Activated naive CD4-positive, alpha-beta T cell treated with anti-CD3 and anti-CD28 coated beads for 36 hours (primary cell): ENCODE results near the gene KCNQ2. TPM values are rescaled to one million over a fixed set of nuclear protein-coding genes. Genes with fewer than 3 reads are reported as not detected.
A peak's percentile ranks its signal among the peaks of the same experiment; 100 is the strongest.

Experiments
- CTCF ChIA-PET: fragments of 350-600 bp; sonication (Branson Sonifier 250); formaldehyde crosslinking; loops from one replicate; lab custom pipeline; 2021; ENCODE audit warnings: antibody characterized with exemption; lab: Charles Lee
- DNase-seq: peaks from one replicate; pipeline ENCODE4 v3.0.0-alpha.2; 2020
- H3K27ac Mint-ChIP-seq: one replicate; pipeline ENCODE4 v1.8.0; 2021; ENCODE audit warnings: mild to moderate bottlenecking, mixed read lengths
- H3K27me3 Mint-ChIP-seq: one replicate; pipeline ENCODE4 v1.8.0; 2021; ENCODE audit warnings: low read depth, mixed read lengths
- H3K36me3 Mint-ChIP-seq: one replicate; pipeline ENCODE4 v1.8.0; 2021; ENCODE audit warnings: low read depth, mixed read lengths
- H3K4me1 Mint-ChIP-seq: one replicate; pipeline ENCODE4 v1.8.0; 2021; ENCODE audit warnings: low read depth, mixed read lengths
- H3K4me3 Mint-ChIP-seq: one replicate; pipeline ENCODE4 v1.8.0; 2021; ENCODE audit warnings: mild to moderate bottlenecking, moderate library complexity, mixed read lengths
- H3K9me3 Mint-ChIP-seq: one replicate; pipeline ENCODE4 v1.8.0; 2021; ENCODE audit warnings: mixed read lengths
- intact Hi-C: fragments of 100-400 bp; cut with micrococcal nuclease; formaldehyde crosslinking; loops from one replicate; pipeline ENCODE4 v1.15.1; 2023
- total RNA-seq, 2 experiments: library from RNA; stranded (reverse); gene quantifications; one replicate each; pipeline ENCODE4 v1.2.3, GENCODE V29; 2021

KCNQ2 gene
- total RNA-seq, 2 experiments from 2014 or later, result not detected

DNA sequence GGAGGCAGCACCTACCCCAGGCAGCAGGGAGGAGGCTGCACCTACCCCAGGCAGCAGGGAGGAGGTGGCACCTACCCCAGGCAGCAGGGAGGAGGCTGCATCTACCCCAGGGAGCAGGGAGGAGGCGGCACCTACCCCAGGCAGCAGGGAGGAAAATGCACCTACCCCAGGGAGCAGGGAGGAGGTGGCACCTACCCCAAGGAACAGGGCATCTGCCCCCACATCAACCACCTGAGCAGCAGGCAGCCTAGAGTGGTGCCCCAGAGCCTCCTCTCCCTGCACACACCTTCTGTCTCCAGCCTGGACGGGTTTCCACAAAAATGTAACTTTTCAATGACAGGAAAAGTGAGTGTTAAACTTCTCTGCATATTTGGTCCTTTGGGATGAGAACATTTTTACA lies 10.2 kb downstream of the KCNQ2 start:
- Mint-ChIP-seq H3K27me3 (peaks cover 26% of the 10 kb centered on the region), H3K4me3 (no peak overlapping the region), H3K36me3 (no peaks in the 10 kb centered on the region), H3K9me3 (no peaks in the 10 kb centered on the region), H3K4me1 (no peaks in the 10 kb centered on the region), H3K27ac (no peak overlapping the region)
- intact Hi-C loops, result no loop called here
- no peak for DNase-seq
- CTCF ChIA-PET, result no interaction called here

DNA sequence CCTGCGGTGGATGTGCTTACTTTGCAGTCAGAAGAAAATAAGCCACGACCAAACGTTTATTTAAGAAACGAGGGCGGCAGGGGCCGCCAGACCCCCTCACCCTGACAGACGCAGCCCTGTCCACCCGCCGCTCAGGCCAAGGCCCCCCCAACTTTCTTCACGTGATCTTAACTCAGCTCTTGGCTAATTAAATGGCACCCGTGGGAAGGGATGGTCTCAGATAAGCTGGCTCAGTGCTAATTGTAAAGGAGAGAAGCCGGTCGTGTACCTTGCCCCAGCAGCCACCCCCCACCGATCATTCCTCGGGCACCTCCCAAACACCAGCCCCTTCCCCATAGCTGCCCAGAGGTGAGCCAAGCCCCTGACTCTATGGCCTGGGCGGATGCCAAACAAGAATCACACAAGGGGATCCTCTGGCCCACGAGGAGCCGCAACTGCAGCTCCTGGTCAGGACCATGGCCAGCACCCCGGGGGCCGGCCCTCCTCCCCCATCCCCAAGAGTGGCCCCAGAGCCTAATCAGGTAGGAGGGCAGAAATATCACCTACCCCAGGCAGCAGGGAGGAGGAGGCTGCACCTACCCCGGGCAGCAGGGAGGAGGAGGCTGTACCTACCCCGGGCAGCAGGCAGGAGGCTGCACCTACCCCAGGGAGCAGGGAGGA lies 11.2 kb downstream of the KCNQ2 start:
- H3K36me3 Mint-ChIP-seq, result no peaks in the 10 kb centered on the region
- H3K27me3 Mint-ChIP-seq, result peaks cover 26% of the 10 kb centered on the region
- H3K4me1 Mint-ChIP-seq, result no peaks in the 10 kb centered on the region
- intact Hi-C loops, result no loop called here
- H3K27ac Mint-ChIP-seq, result no peak overlapping the region
- H3K9me3 Mint-ChIP-seq, result no peaks in the 10 kb centered on the region
- CTCF ChIA-PET, result no interaction called here
- DNase-seq, result no peak
- no peak overlapping the region for H3K4me3 Mint-ChIP-seq

DNA sequence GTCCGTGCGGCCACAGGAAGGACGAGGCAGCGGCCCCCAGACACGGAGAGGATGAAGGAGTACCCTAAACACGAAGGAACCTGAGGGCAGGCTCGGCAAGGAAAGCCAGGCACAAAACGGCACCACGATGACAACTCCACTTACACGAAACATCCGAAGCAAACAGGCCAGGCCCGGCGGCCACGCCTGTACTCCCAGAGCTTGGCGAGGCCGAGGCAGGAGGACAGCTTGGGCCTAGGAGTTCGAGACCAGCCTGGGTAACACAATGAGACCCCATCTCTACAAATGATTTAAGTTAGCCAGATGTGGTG lies 13.4 kb downstream of the KCNQ2 start:
- Mint-ChIP-seq H3K36me3 (no peaks in the 10 kb centered on the region), H3K4me3 (no peak overlapping the region), H3K27ac (no peak overlapping the region), H3K9me3 (no peaks in the 10 kb centered on the region), H3K4me1 (no peaks in the 10 kb centered on the region), H3K27me3 (peaks cover 29% of the 10 kb centered on the region)
- intact Hi-C loops, result no loop called here
- DNase-seq, result no peak
- CTCF ChIA-PET, result no interaction called here

DNA sequence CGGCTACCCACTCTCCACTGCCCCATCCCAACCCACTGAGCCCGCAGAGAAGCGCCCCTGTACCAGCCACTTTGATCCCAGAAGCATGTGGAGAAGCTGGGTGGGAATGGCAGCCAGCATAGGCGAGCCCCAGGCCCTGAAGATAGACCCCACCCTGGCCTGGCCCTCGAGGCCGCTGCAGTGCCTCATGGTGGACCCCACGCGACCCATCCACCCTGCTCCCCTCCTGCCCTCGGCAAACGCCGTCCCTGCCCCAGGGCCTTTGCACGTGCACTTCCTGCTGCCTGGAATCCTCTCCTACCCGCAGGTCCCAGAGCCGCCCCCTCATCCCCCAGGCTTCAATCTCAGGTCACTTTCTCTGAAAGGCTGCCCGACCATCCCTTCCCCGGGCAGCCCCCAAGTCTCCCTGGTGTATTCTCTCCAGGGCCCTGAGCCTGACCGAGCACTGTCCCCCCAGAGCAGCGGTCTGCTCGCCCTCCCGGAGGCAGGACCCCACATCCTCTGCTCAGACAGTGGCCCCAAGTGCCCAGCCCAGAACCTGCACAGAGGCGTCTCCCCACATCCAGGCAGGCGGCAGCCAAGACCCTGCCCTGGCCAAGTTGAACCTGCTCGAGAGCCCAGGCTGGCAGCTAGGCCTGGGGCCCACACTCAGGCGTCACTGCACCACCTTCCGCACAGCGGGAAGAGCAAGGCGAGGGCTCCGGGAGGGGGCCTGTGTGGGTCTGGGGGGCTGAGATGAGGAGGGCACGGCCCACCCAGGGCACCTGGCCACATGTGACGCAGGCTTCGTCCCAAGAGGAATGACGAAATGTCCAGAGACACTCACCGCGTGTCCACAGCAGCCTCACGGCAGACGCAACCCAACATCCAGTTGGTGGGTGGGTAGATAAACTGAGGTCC lies 14.0 kb downstream of the KCNQ2 start:
- Mint-ChIP-seq H3K4me1 (no peaks in the 10 kb centered on the region), H3K4me3 (no peak overlapping the region), H3K9me3 (no peaks in the 10 kb centered on the region), H3K27ac (no peak overlapping the region), H3K27me3 (peaks cover 31% of the 10 kb centered on the region), H3K36me3 (no peaks in the 10 kb centered on the region)
- intact Hi-C loops, result no loop called here
- CTCF ChIA-PET, result no interaction called here
- DNase-seq, result no peak

DNA sequence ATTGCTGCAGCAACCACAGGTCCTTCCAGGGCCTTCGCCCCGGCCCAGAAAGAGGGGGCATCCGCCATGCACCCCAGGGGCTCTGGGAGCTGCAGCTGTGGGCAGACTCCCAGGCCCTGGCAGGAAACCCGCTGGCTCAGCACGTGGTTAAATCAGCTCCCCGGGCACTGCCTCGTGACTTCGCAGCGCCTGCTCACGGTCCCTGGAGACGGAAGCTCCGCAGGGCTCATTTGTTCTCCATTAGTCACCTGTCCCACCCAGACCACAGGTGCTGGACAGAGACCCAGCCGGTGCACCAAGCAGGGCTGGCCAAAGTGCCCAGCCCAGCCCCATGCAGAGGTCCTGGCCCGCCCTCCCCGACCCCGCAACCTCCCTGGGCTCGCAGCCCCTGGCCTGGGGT lies 14.7 kb downstream of the KCNQ2 start:
- no peak overlapping the region for H3K4me3 Mint-ChIP-seq
- no peaks in the 10 kb centered on the region for H3K36me3 Mint-ChIP-seq
- intact Hi-C loops, result no loop called here
- CTCF ChIA-PET, result no interaction called here
- no peak for DNase-seq
- H3K4me1 Mint-ChIP-seq, result no peaks in the 10 kb centered on the region
- no peak overlapping the region for H3K27ac Mint-ChIP-seq
- H3K9me3 Mint-ChIP-seq, result no peaks in the 10 kb centered on the region
- H3K27me3 Mint-ChIP-seq, result peaks cover 28% of the 10 kb centered on the region

DNA sequence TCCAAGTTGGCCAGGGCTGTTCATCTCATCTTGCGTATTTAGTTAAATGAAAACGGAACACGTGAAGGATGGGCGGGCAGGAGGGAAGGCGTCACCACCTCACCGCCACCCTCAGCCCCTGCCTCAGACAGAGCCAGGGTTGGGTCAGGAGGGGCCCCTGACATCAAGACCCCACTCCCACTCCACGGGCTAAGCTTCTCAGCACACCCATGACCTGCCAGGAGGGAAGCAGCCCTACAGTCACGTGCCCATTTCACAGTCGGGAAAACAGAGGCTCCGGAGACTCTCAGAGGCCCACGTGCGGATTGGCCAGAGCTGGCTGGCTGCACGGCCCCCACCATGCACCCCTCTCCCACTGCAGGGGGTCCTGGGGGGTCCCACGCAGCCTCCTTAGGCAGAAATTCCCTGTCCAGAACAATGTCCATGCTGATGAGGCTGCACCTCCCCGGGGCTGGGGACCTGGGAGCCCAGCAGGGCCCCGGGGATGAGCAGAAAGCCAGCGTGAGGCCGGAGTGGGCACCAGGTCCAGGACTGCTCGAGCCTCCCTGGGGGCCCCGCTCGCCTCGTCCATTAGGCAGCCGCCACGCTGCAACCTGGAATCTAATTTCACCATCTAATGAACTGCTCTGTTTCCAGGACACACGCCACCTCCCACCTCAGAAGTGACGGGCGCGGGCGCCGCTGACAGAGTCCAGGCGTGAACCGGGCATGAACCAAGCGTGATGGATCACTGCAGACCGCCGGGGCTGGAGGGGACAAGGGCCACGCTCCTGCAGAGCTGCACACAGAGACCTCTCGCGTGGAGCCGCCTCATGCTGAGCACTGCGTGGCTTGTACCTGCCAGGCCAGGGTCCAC lies 15.8 kb downstream of the KCNQ2 start:
- no peak for DNase-seq
- H3K9me3 Mint-ChIP-seq, result no peaks in the 10 kb centered on the region
- intact Hi-C loops, result no loop called here
- H3K27ac Mint-ChIP-seq, result no peak overlapping the region
- no peaks in the 10 kb centered on the region for H3K36me3 Mint-ChIP-seq
- no peaks in the 10 kb centered on the region for H3K4me1 Mint-ChIP-seq
- no peak overlapping the region for H3K4me3 Mint-ChIP-seq
- CTCF ChIA-PET, result no interaction called here
- peaks cover 24% of the 10 kb centered on the region for H3K27me3 Mint-ChIP-seq

DNA sequence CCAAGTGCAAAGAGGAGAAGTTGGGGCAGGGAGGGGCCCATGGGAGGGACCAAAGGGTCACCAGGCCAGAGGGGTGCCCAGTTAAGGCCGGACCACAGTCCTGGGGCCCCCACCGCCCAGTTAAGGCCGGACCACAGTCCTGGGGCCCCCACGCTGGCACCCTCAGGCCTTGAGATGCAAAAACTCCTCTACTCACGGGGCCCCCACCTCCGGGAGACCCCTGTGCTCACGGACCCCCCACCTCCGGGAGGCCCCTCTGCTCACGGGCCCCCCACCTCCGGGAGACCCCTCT lies 16.9 kb downstream of the KCNQ2 start:
- H3K36me3 Mint-ChIP-seq, result no peaks in the 10 kb centered on the region
- DNase-seq, result no peak
- H3K27me3 Mint-ChIP-seq, result peaks cover 21% of the 10 kb centered on the region
- H3K4me1 Mint-ChIP-seq, result no peaks in the 10 kb centered on the region
- intact Hi-C loops, result no loop called here
- H3K9me3 Mint-ChIP-seq, result no peaks in the 10 kb centered on the region
- no peak overlapping the region for H3K27ac Mint-ChIP-seq
- CTCF ChIA-PET, result no interaction called here
- no peak overlapping the region for H3K4me3 Mint-ChIP-seq

DNA sequence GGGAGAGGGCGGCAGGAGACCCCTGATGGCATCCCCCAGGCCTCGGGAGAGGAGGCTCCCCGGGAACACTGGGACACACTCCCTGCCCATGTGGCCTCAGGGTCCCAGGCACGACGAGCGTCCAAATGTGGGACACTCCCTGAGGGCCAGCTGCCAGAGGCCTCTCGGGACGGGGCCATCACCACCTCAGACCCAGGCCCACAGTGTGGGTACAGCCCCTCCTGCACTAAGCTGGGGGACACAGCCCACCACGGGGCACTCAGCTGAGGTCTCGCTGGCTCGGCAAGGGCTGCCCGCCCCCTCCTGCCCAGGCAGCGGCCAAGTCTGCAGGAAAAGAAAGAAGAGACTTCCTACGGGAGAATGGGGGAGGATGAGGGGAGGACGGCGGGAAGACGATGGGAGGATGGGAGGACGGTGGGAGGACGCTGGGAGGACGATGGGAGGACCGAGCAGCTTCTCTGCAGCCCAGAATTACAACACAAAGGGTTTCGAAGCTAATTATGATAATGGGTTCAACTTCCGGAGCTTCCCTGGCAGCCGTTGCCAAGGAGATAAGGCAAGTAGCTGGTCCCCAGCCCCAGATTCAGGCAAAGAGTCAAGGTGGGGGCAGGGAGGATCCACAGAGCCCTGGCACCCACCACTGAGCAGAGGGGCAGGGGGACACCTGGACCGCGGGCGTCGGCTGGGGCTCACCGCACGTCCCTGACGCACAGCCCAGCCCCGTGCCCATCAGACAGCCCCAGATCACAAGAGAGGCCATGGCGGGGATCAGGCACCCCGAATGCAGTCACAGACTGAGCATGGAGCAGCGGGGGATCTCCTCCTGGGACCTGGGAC lies 17.5 kb downstream of the KCNQ2 start:
- intact Hi-C loops, result no loop called here
- no peaks in the 10 kb centered on the region for H3K9me3 Mint-ChIP-seq
- no peak overlapping the region for H3K4me3 Mint-ChIP-seq
- H3K27me3 Mint-ChIP-seq, result peaks cover 19% of the 10 kb centered on the region
- H3K36me3 Mint-ChIP-seq, result no peaks in the 10 kb centered on the region
- no peaks in the 10 kb centered on the region for H3K4me1 Mint-ChIP-seq
- H3K27ac Mint-ChIP-seq, result no peak overlapping the region
- CTCF ChIA-PET, result no interaction called here
- no peak for DNase-seq

DNA sequence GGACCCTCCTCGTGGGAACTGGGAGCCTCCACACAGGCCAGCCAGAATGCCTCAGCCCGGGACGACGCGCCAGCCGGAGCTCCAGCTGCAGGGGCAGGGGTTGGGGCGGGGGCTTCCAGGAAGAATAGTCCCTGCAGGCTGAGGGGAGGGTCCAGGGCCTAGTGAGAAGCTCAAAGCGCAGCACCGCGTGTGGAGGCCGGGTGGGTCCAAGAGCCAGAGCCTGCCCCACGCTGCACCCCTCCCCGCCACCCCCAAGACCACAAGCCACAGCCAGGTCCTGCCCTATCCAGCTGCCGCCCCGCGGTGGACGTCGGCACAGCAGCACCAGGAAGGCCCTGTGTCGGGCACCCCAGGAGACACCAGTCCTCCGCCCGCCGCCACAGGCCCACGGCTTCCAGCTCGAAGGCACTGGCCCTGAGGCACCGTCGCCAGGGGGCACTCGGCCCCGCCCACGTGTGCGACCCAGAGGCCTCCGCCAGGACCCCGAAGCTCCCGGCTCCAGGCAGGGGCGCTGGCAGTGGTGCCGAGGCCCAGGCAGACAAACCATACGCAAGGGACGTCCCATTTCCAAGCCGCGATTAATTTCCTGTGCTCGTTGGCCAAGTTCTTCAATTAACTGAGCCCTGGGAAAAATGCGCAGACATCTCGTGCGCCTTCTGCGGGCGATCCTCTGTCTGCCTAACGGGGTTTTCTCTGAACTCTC lies 19.5 kb downstream of the KCNQ2 start:
- CTCF ChIA-PET, result interaction anchor here (0.5 to 0.9 kb wide), 4 partner anchors 15 to 667 kb away, joined by 3 to 5 read pairs (median 4); no protein-coding TSS in a partner anchor

DNA sequence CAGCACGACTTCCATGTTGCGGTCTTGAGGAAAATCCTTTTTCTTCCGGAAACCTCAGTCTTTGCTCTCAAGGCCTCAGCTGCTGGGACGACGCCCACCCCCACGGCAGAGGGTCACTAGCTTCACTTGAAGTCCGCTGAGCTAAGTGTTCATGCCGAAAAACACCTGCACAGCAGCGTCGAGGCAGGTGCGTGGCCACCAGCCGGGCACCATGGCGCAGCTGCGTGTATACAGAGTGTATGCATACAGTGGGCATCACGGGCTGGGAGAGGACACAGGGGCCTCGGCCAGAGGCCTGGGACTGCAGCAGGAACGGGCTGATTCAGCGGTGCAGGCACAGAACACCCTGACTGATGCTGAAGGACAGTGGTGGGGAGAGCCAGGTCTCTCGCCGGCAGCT lies 20.1 kb downstream of the KCNQ2 start:
- no peak for DNase-seq
- Mint-ChIP-seq H3K9me3 (no peaks in the 10 kb centered on the region), H3K27me3 (peaks cover 26% of the 10 kb centered on the region), H3K36me3 (no peaks in the 10 kb centered on the region), H3K4me3 (no peak overlapping the region), H3K4me1 (no peaks in the 10 kb centered on the region), H3K27ac (no peak overlapping the region)
- intact Hi-C loops, result no loop called here
- CTCF ChIA-PET, result interaction anchor here (0.5 to 0.9 kb wide), 3 partner anchors 15 to 369 kb away, joined by 3 to 5 read pairs (median 4); no protein-coding TSS in a partner anchor

More for the DNA sequence above, 19.5 kb downstream of the KCNQ2 start:
- Mint-ChIP-seq H3K9me3 (no peaks in the 10 kb centered on the region), H3K4me3 (no peak overlapping the region), H3K27me3 (peaks cover 21% of the 10 kb centered on the region), H3K36me3 (no peaks in the 10 kb centered on the region), H3K27ac (no peak overlapping the region), H3K4me1 (no peaks in the 10 kb centered on the region)
- peak; percentile 30 for DNase-seq
- intact Hi-C loops, result no loop called here

DNA sequence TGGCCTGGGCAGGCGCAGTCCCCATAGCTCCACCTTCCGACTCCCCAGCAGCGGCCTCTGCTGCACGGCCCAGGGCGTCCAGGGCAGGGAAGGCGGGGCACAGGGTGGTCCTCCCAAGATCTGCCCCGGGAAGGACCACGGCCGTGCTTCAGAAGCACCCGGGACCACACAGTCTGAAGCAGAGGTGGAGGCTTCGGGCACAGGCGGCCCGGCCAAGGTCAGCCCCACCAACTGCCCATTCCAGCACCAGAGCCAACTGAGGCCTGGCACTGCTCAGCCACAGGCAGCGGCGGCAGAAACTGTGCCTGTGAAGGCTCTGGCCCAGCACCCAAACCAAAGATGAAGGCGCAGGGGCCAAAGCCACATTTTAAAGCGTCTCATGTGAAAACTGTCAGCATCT lies 20.6 kb downstream of the KCNQ2 start:
- CTCF ChIA-PET, result interaction anchor here (1.0 kb wide), 1 partner anchor 343 kb away, joined by 3 read pairs; no protein-coding TSS in a partner anchor
- Mint-ChIP-seq H3K27ac (no peak overlapping the region), H3K36me3 (no peaks in the 10 kb centered on the region), H3K4me3 (no peak overlapping the region), H3K9me3 (no peaks in the 10 kb centered on the region), H3K4me1 (no peaks in the 10 kb centered on the region), H3K27me3 (peaks cover 30% of the 10 kb centered on the region)
- intact Hi-C loops, result no loop called here
- DNase-seq, result no peak
